ENCODE results near the gene PSKH1. TPM values are rescaled to one million over a fixed set of nuclear protein-coding genes. Genes with fewer than 3 reads are reported as not detected.
"Not testable (repeated sequence)": the region's sequence is repeated elsewhere in the genome, so short reads cannot be mapped to it uniquely, and the experiment has no call there.

The PSKH1 gene
- polyA plus RNA-seq, 2 of the 4 experiments (the other 2 are of a cell fraction), result 15.1 to 15.8 TPM

- TF ChIP-seq CBX8 (IDR thresholded peaks at IDR 0.05), result no peak
- TF ChIP-seq NFE2L2 (conservative IDR thresholded peaks at IDR 0.05; ENCODE audit: low read length), result no peak
- no peak for TF ChIP-seq NPAS2 (CRISPR knock-in tag; IDR thresholded peaks at IDR 0.05; ENCODE audit: borderline replicate concordance)
- no peak for TF ChIP-seq TFCP2L1 (CRISPR knock-in tag; IDR thresholded peaks at IDR 0.05)
- TF ChIP-seq RFX5 (IDR thresholded peaks at IDR 0.05), result no peak
- TF ChIP-seq ZSCAN20 (CRISPR knock-in tag; IDR thresholded peaks at IDR 0.05), result no peak
- TF ChIP-seq BCL3 (IDR thresholded peaks at IDR 0.05), result no peak
- no peak for TF ChIP-seq HOXB13 (CRISPR knock-in tag; IDR thresholded peaks at IDR 0.05; ENCODE audit: low read depth)
- no peak for TF ChIP-seq BHLHE40 (IDR thresholded peaks at IDR 0.05; ENCODE audit: low read depth, low read length)
- no peak for TF ChIP-seq KDM5A (IDR thresholded peaks at IDR 0.05)
- no peak for TF ChIP-seq FOSL2 (IDR thresholded peaks at IDR 0.05)
- TF ChIP-seq FOSL2 (CRISPR knock-in tag; IDR thresholded peaks at IDR 0.05), result no peak
- no peak for TF ChIP-seq CHD4 (IDR thresholded peaks at IDR 0.05; ENCODE audit: borderline replicate concordance)
- no peak for TF ChIP-seq ESRRA (IDR thresholded peaks at IDR 0.05; ENCODE audit: borderline replicate concordance, low read length)
- TF ChIP-seq FOXS1 (CRISPR knock-in tag; IDR thresholded peaks at IDR 0.05), result no peak
- TF ChIP-seq ELK1 (IDR thresholded peaks at IDR 0.05; ENCODE audit: low read depth, low read length), result no peak
- no peak for TF ChIP-seq HDAC2 (IDR thresholded peaks at IDR 0.05)
- no peak for TF ChIP-seq RAD21 (conservative IDR thresholded peaks at IDR 0.05 in 1 of 2, IDR thresholded peaks at IDR 0.05 in 1 of 2)
- ChIA-PET CTCF (interaction anchor here (0.6 to 22.2 kb wide), 7 partner anchors 8 to 121 kb away, joined by 3 to 370 read pairs (median 8); partner anchors contain the start of genes EDC4 and NRN1L), POLR2A (interaction anchor here (1.8 kb wide), 1 partner anchor 10 kb away, joined by 4 read pairs; no protein-coding TSS in a partner anchor)
- FAIRE-seq, result no peak
- peak in 1 of 2 experiments; percentile 1; a peak in 2 of 6 replicates for ATAC-seq
- Histone ChIP-seq H3K4me2 (peak overlapping the region; percentile 88), H3K4me1 (peaks cover 16% of the 10 kb centered on the region; the same call in 2 of the 3 replicates), H3K27ac (peak overlapping the region; percentile 88 to 96), H3K4me3 (peak overlapping the region; percentile 76), H3K9me3 (no peaks in the 10 kb centered on the region)
- peak in 1 of 2 experiments; percentile 56 for DNase-seq (ENCODE audit: low read depth in 1 of 2, low spot score in 1 of 2)
- WGBS (ENCODE audit: missing lambda C conversion rate), result 38% methylated on average over 5 of the region's 6 CpGs
Observed at GRCh38 chr16:67936880-67937605, 44.0 kb downstream of the PSKH1 start.

- 90% methylated on average over 5 of the region's 5 CpGs for WGBS (ENCODE audit: missing lambda C conversion rate)
- peaks cover 16% of the 10 kb centered on the region; the same call in 2 of the 3 replicates for H3K4me1 ChIP-seq
- H3K27ac ChIP-seq; ATAC-seq; DNase-seq (ENCODE audit: low read depth in 1 of 2, low spot score in 1 of 2); FAIRE-seq; H3K4me3 ChIP-seq; H3K9me3 ChIP-seq: not testable (repeated sequence)
- POLR2A ChIA-PET, result interaction anchor here (1.8 kb wide), 1 partner anchor 9 kb away, joined by 4 read pairs; no protein-coding TSS in a partner anchor
- CTCF ChIA-PET, result interaction anchor here (0.6 to 22.2 kb wide), 8 partner anchors 9 to 1041 kb away, joined by 3 to 370 read pairs (median 4); partner anchors contain the start of genes EDC4 and NRN1L
- peak overlapping the region; percentile 88; the same call in 2 of the 3 replicates for H3K4me2 ChIP-seq
Observed at GRCh38 chr16:67937713-67938112, 44.7 kb downstream of the PSKH1 start.

GRCh38 chr16:67939507-67940445 is 46.7 kb downstream of the PSKH1 start:
- Histone ChIP-seq H3K4me3 (no peak overlapping the region), H3K9me3 (no peaks in the 10 kb centered on the region), H3K4me1 (peaks cover 10% of the 10 kb centered on the region; the same call in 2 of the 3 replicates), H3K27ac (no peak overlapping the region), H3K4me2 (no peak overlapping the region)
- POLR2A ChIA-PET, result interaction anchor here (0.6 kb wide), 1 partner anchor 416 kb away, joined by 8 read pairs; no protein-coding TSS in a partner anchor
- FAIRE-seq (no peak), ATAC-seq (no peak), DNase-seq (ENCODE audit: low read depth in 1 of 2, low spot score in 1 of 2) (no peak)
- CTCF ChIA-PET, result interaction anchor here (0.7 to 5.2 kb wide), 7 partner anchors 11 to 1169 kb away, joined by 3 to 54 read pairs (median 6); no protein-coding TSS in a partner anchor
- TF ChIP-seq POLR2A (IDR thresholded peaks at IDR 0.05; ENCODE audit: low read length), result 0 out of 2 replicates have a peak, but pooled peaks have one; percentile 14
- TF ChIP-seq FOXS1 (CRISPR knock-in tag; IDR thresholded peaks at IDR 0.05), result no peak
- WGBS (ENCODE audit: missing lambda C conversion rate), result 92% methylated on average over 33 of the region's 33 CpGs
